Panc1 (cell line): ENCODE results near the gene TMEM109. TPM values are rescaled to one million over a fixed set of nuclear protein-coding genes. Genes with fewer than 3 reads are reported as not detected.

Experiments
- ATAC-seq: fragments of 200-7000 bp; cut with Tn5 transposase; 2 replicates; pipeline ENCODE4 v1.9.1; 2020; ENCODE audit warnings: mild to moderate bottlenecking, moderate library complexity
- BruUV-seq: library from RNA; stranded (reverse); fragments of 400-500 nt; replicated peaks from 2 replicates; lab custom pipeline; 2021; lab: Mats Ljungman, UMichigan
- CTCF ChIA-PET: fragments of 300-600 bp; sonication (Branson Sonifier 250); formaldehyde crosslinking; loops from one replicate; lab custom pipeline; 2022; ENCODE audit warnings: antibody characterized with exemption; lab: Charles Lee
- POLR2A ChIA-PET: fragments of 300-600 bp; sonication (Branson Sonifier 250); formaldehyde crosslinking; loops from one replicate; lab custom pipeline; 2022; ENCODE audit warnings: antibody characterized with exemption; lab: Charles Lee
- DNase-seq: peaks from one replicate; pipeline ENCODE4 v3.0.0-alpha.2; 2010; ENCODE audit warnings: low read depth, low spot score
- H3K27ac ChIP-seq: 2 replicates; pipeline ENCODE4 v1.5.1; 2011; ENCODE audit warnings: mild to moderate bottlenecking, low read length, inconsistent platforms
- H3K27me3 ChIP-seq: fragments of 200-500 bp; sonication (Bioruptor generic); 2 replicates; pipeline ENCODE4 v1.6.0; 2014; ENCODE audit warnings: low read length, inconsistent platforms; ENCODE audit not compliant: control insufficient read depth, insufficient read depth
- H3K36me3 ChIP-seq: fragments of 200-500 bp; sonication (Bioruptor generic); 2 replicates; pipeline ENCODE4 v1.5.1; 2014; ENCODE audit warnings: inconsistent platforms, mild to moderate bottlenecking, low read length, moderate library complexity; ENCODE audit not compliant: control insufficient read depth, insufficient read depth
- H3K4me1 ChIP-seq: 2 replicates; pipeline ENCODE4 v1.5.1; 2011; ENCODE audit warnings: inconsistent platforms, mild to moderate bottlenecking, low read length, moderate library complexity; ENCODE audit not compliant: control insufficient read depth, insufficient read depth
- H3K4me3 ChIP-seq, 2 experiments: 2 replicates each; pipeline ENCODE4 v1.5.1; 2011 to 2012; ENCODE audit warnings: low read depth in 2 of 2, low read length in 2 of 2, mild to moderate bottlenecking in 2 of 2, inconsistent platforms in 1 of 2, moderate library complexity in 1 of 2
- H3K9me3 ChIP-seq: fragments of 200-500 bp; sonication (Bioruptor generic); 2 replicates; pipeline ENCODE4 v1.5.1; 2014; ENCODE audit warnings: low read depth, mild to moderate bottlenecking, inconsistent platforms, low read length, moderate library complexity; ENCODE audit not compliant: control insufficient read depth, insufficient read depth
- CTCF ChIP-seq: fragments of 450-650 bp; IDR thresholded peaks from 2 replicates; pipeline ENCODE4 v1.5.1; 2017; ENCODE audit warnings: mild to moderate bottlenecking
- POLR2AphosphoS5 ChIP-seq: IDR thresholded peaks from 2 replicates; pipeline ENCODE4 v1.6.1; 2012; ENCODE audit warnings: mild to moderate bottlenecking, low read depth, low read length, moderate library complexity
- SIN3A ChIP-seq: IDR thresholded peaks from 2 replicates; pipeline ENCODE4 v1.6.1; 2012; ENCODE audit warnings: low read depth, mild to moderate bottlenecking, low read length, moderate library complexity, borderline replicate concordance; ENCODE audit not compliant: insufficient read depth
- TCF7L2 ChIP-seq: IDR thresholded peaks from 2 replicates; pipeline ENCODE4 v1.6.1; 2011; ENCODE audit warnings: mild to moderate bottlenecking, low read depth, low read length, inconsistent platforms
- in situ Hi-C: cut with HindIII; loops from 2 replicates; pipeline ENCODE4 v1.10.0; 2016; ENCODE audit warnings: low sequenced_read_pairs, low pct_unique_long_range_greater_than_20kb
- intact Hi-C: fragments of 100-400 bp; cut with micrococcal nuclease; formaldehyde crosslinking; loops from one replicate; pipeline ENCODE4 v1.10.0; 2022; ENCODE audit not compliant: unreplicated experiment
- total RNA-seq: library from RNA; stranded (reverse); gene quantifications from one replicate; pipeline ENCODE4 v1.2.1, GENCODE V29; 2021; ENCODE audit not compliant: unreplicated experiment
- TF ChIP-seq, protein P1 (sequence below), 2 experiments: IDR thresholded peaks; 2 replicates each; pipeline ENCODE4 v1.6.1; 2011 to 2012; ENCODE audit warnings: low read depth in 2 of 2, control low read depth in 1 of 2, low read length in 1 of 2, mild to moderate bottlenecking in 1 of 2, moderate library complexity in 1 of 2; ENCODE audit not compliant: insufficient read depth in 1 of 2

TMEM109 gene
- total RNA-seq, 1 experiment from 2014 or later: 91.8 TPM

DNA sequence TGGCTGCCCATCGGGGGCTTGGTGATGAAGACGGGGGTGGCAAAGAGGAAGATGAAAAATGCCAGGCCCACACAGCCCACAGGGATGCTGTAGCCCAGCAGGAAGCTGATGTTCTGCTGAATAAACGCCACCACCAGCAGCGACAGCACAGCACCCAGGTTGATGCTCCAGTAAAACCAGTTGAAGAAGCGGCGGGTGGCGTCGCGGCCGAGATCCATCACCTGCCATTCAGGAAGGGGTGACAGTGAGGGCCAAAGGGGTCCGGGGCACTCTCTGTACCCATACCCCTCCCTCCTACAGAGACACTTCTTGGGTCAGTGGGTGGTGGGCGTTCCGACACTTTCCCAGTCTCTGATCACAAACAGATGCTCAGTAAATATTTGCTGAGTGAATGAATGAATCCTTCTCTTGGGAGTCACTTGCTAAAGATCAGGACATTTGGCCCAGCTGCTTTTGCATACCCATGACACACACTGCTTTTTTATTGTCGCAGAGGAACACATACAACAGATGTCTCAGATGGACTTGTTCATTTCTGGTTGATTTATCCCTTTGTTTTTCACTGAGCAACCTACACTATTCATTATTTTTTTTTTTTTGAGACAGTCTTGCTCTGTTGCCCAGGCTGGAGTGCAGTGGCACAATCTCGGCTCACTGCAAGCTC is 32.8 kb downstream of the TMEM109 start:
- intact Hi-C loops: no loop called here

DNA sequence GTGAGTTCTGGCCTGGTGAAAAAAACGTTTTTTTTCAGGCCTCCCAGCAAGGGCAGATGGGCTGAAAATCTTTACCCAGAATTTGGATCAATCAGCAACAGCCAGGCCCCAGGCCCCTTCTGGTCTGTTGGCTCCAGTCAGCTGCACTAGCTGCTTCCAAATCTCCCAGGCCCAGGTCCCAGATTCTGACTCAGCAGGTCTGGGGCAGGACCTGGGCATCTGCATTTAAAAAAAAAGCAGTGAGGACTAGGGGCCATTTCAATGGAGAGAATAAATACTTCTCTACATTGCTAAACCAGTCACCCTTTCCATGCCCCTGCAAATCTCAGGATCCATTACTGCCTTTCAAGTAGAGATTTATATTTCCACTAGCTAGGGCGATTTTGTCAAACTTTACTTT is 33.7 kb downstream of the TMEM109 start:
- DNase-seq (no peak), ATAC-seq (no peak)
- H3K9me3 ChIP-seq: no peaks in the 10 kb centered on the region
- H3K36me3 ChIP-seq: no peaks in the 10 kb centered on the region
- intact Hi-C loops: no loop called here
- in situ Hi-C loops: no loop called here
- CTCF ChIA-PET: interaction anchor here (1.0 kb wide), 1 partner anchor 444 kb away, joined by 3 read pairs; the partner anchor contains the start of gene TMEM216
- H3K4me3 ChIP-seq: no peak overlapping the region
- H3K4me1 ChIP-seq: no peaks in the 10 kb centered on the region
- H3K27ac ChIP-seq: no peak overlapping the region
- no TSS peak for BruUV-seq
- POLR2A ChIA-PET: no interaction called here
- TF ChIP-seq CTCF (no peak), TCF7L2 (no peak), SIN3A (no peak), POLR2AphosphoS5 (no peak)
- TF ChIP-seq, protein P1, sequence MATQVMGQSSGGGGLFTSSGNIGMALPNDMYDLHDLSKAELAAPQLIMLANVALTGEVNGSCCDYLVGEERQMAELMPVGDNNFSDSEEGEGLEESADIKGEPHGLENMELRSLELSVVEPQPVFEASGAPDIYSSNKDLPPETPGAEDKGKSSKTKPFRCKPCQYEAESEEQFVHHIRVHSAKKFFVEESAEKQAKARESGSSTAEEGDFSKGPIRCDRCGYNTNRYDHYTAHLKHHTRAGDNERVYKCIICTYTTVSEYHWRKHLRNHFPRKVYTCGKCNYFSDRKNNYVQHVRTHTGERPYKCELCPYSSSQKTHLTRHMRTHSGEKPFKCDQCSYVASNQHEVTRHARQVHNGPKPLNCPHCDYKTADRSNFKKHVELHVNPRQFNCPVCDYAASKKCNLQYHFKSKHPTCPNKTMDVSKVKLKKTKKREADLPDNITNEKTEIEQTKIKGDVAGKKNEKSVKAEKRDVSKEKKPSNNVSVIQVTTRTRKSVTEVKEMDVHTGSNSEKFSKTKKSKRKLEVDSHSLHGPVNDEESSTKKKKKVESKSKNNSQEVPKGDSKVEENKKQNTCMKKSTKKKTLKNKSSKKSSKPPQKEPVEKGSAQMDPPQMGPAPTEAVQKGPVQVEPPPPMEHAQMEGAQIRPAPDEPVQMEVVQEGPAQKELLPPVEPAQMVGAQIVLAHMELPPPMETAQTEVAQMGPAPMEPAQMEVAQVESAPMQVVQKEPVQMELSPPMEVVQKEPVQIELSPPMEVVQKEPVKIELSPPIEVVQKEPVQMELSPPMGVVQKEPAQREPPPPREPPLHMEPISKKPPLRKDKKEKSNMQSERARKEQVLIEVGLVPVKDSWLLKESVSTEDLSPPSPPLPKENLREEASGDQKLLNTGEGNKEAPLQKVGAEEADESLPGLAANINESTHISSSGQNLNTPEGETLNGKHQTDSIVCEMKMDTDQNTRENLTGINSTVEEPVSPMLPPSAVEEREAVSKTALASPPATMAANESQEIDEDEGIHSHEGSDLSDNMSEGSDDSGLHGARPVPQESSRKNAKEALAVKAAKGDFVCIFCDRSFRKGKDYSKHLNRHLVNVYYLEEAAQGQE (IDR thresholded peaks at IDR 0.05; ENCODE audit: insufficient read depth in 1 of 2, low read depth in 2 of 2, low read length in 1 of 2): no peak
- H3K27me3 ChIP-seq: no peaks in the 10 kb centered on the region

More for the DNA sequence above, 32.8 kb downstream of the TMEM109 start:
- BruUV-seq: no TSS peak
- in situ Hi-C loops: no loop called here
- CTCF ChIA-PET: interaction anchor here (0.7 kb wide), 1 partner anchor 45 kb away, joined by 3 read pairs; no protein-coding TSS in a partner anchor
- TF ChIP-seq TCF7L2 (no peak), POLR2AphosphoS5 (no peak), SIN3A (no peak), CTCF (no peak)
- TF ChIP-seq, protein P1 (IDR thresholded peaks at IDR 0.05; ENCODE audit: insufficient read depth in 1 of 2, low read depth in 2 of 2, low read length in 1 of 2): no peak
- Histone ChIP-seq H3K9me3 (no peaks in the 10 kb centered on the region), H3K4me1 (no peaks in the 10 kb centered on the region), H3K36me3 (no peaks in the 10 kb centered on the region), H3K27ac (no peak overlapping the region), H3K4me3 (no peak overlapping the region), H3K27me3 (no peaks in the 10 kb centered on the region)
- DNase-seq (no peak), ATAC-seq (no peak)
- POLR2A ChIA-PET: interaction anchor here (0.5 kb wide), 2 partner anchors 74 to 307 kb away, joined by 3 read pairs; no protein-coding TSS in a partner anchor
